Gastrocnemius medialis (tissue), 4 donors: Measurements from ENCODE around the gene CARF. TPM values are rescaled to one million over a fixed set of nuclear protein-coding genes. Genes with fewer than 3 reads are reported as not detected.

Experiments used
- ATAC-seq, 2 donors: fragments of 150-250 bp; one replicate each; pipeline ENCODE4 v1.9.1; 2016
- DNase-seq, 2 donors: peaks; one replicate each; pipeline ENCODE4 v3.0.0-alpha.2; 2019
- H3K27ac ChIP-seq, 4 donors: fragments of 200-600 bp; sonication (generic); 1 replicate in 1 of 4; 2 replicates in 3 of 4; pipeline ENCODE4 v1.5.1; 2016 to 2018; ENCODE audit warnings: mild to moderate bottlenecking in 2 of 4, moderate library complexity in 1 of 4
- H3K27me3 ChIP-seq, 3 donors: fragments of 200-600 bp; sonication (generic) in 2 of 3; 1 replicate in 1 of 3; 2 replicates in 2 of 3; pipeline versions ENCODE4 v1.5.1 to v1.6.0; 2016 to 2019; ENCODE audit warnings: mild to moderate bottlenecking in 1 of 3, moderate library complexity in 1 of 3
- H3K36me3 ChIP-seq, 2 donors: fragments of 200-600 bp; sonication (generic) in 1 of 2; one replicate each; pipeline ENCODE4 v1.5.1; 2017 to 2018
- H3K4me1 ChIP-seq, 2 donors: fragments of 200-600 bp; sonication (generic) in 1 of 2; one replicate each; pipeline ENCODE4 v1.5.1; 2016 to 2017; ENCODE audit warnings: mild to moderate bottlenecking in 2 of 2
- H3K4me3 ChIP-seq, 4 donors: fragments of 200-600 bp; sonication (generic) in 3 of 4; 1 replicate in 1 of 4; 2 replicates in 3 of 4; pipeline ENCODE4 v1.5.1; 2016 to 2019; ENCODE audit warnings: mild to moderate bottlenecking in 2 of 4
- H3K9me3 ChIP-seq, 3 donors: fragments of 200-600 bp; sonication (generic) in 2 of 3; 1 replicate in 1 of 3; 2 replicates in 2 of 3; pipeline ENCODE4 v1.5.1; 2016 to 2019
- POLR2A ChIP-seq, 2 donors: fragments of 450-650 bp; IDR thresholded peaks; one replicate each; pipeline ENCODE4 v1.6.1; 2017; ENCODE audit warnings: antibody characterized with exemption in 2 of 2, mild to moderate bottlenecking in 2 of 2, moderate library complexity in 2 of 2
- in situ Hi-C, 4 donors: fragments of 200-750 bp; cut with MboI; loops; one replicate each; pipeline versions ENCODE4 v1.15.0 to v1.8.0; 2017; ENCODE audit warnings: low sequenced_read_pairs in 4 of 4
- intact Hi-C: fragments of 100-400 bp; cut with DNase I; formaldehyde crosslinking; loops from one replicate; pipeline ENCODE4 v1.15.1; 2023; ENCODE audit warnings: low total_unique reads
- total RNA-seq, 4 donors: library from RNA; depleted of rRNA; stranded (reverse); fragments of >200 nt; gene quantifications; one replicate each; pipeline versions ENCODE4 v1.1.0 to v1.2.3, GENCODE V29; 2016
- TF ChIP-seq, protein P1 (sequence below), 5 experiments: fragments of 450-650 bp in 3 of 5; fragments of 200-600 bp in 2 of 5; sonication (generic) in 2 of 5; IDR thresholded peaks in 4 of 5; conservative IDR thresholded peaks in 1 of 5; 1 replicate in 4 of 5; 2 replicates in 1 of 5; pipeline ENCODE4 v1.5.1; 2016 to 2019; ENCODE audit warnings: antibody characterized with exemption in 5 of 5, mild to moderate bottlenecking in 3 of 5, moderate library complexity in 3 of 5

The CARF gene
- total RNA-seq, 4 donors from 2014 or later, result 2.2 to 12.2 (median 4.0) TPM

DNA sequence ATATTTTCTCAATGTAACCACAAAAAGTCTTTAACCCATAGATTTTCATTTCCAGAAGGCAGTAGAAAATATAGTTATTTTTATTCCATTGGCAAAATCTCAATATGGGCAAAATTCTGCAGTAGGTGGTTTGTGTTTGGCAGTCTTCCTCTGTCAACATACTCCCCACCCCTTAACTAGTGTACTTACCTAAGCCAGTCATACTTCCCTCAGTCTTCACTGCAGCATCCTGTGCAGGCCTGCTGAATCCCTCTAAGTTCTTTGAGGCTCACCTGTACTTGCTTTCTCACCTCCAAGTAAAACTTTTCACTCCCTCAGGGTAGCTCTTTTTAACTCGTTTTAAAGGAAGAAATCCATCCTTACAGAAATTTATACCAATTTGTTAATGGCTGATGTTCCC, 6.8 kb downstream of the CARF start:
- H3K27ac ChIP-seq, result no peak overlapping the region
- no peak for ATAC-seq
- in situ Hi-C loops, result loop anchor here in 1 of 4 donors (10.0 kb wide), 1 partner anchor 326 kb away; no protein-coding TSS in a partner anchor
- intact Hi-C loops, result no loop called here
- no peaks in the 10 kb centered on the region for H3K9me3 ChIP-seq
- H3K4me1 ChIP-seq, result peaks cover under 1 to 2% of the 10 kb centered on the region in 2 donors
- no peak overlapping the region for H3K4me3 ChIP-seq
- H3K36me3 ChIP-seq, result peaks cover 0 to 29% of the 10 kb centered on the region in 2 donors
- H3K27me3 ChIP-seq, result no peaks in the 10 kb centered on the region
- TF ChIP-seq, protein P1, sequence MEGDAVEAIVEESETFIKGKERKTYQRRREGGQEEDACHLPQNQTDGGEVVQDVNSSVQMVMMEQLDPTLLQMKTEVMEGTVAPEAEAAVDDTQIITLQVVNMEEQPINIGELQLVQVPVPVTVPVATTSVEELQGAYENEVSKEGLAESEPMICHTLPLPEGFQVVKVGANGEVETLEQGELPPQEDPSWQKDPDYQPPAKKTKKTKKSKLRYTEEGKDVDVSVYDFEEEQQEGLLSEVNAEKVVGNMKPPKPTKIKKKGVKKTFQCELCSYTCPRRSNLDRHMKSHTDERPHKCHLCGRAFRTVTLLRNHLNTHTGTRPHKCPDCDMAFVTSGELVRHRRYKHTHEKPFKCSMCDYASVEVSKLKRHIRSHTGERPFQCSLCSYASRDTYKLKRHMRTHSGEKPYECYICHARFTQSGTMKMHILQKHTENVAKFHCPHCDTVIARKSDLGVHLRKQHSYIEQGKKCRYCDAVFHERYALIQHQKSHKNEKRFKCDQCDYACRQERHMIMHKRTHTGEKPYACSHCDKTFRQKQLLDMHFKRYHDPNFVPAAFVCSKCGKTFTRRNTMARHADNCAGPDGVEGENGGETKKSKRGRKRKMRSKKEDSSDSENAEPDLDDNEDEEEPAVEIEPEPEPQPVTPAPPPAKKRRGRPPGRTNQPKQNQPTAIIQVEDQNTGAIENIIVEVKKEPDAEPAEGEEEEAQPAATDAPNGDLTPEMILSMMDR (IDR thresholded peaks at IDR 0.05 in 4 of 5, conservative IDR thresholded peaks at IDR 0.05 in 1 of 5), result no peak
- TF ChIP-seq POLR2A (IDR thresholded peaks at IDR 0.05), result no peak
- no peak for DNase-seq

GRCh38 chr2:202932425-202933138, 20.5 kb downstream of the CARF start:
- no peak for TF ChIP-seq POLR2A (IDR thresholded peaks at IDR 0.05)
- TF ChIP-seq, protein P1 (IDR thresholded peaks at IDR 0.05 in 4 of 5, conservative IDR thresholded peaks at IDR 0.05 in 1 of 5), result no peak
- in situ Hi-C loops, result no loop called here
- intact Hi-C loops, result no loop called here
- DNase-seq, result no peak
- Histone ChIP-seq H3K9me3 (no peaks in the 10 kb centered on the region), H3K36me3 (peaks cover 0 to 6% of the 10 kb centered on the region in 2 donors), H3K27me3 (no peaks in the 10 kb centered on the region), H3K4me1 (no peaks in the 10 kb centered on the region), H3K4me3 (no peak overlapping the region), H3K27ac (no peak overlapping the region)
- no peak for ATAC-seq

GRCh38 chr2:202933139-202933510, 21.1 kb downstream of the CARF start:
- in situ Hi-C loops, result no loop called here
- no peaks in the 10 kb centered on the region for H3K27me3 ChIP-seq
- no peaks in the 10 kb centered on the region for H3K4me1 ChIP-seq
- intact Hi-C loops, result no loop called here
- TF ChIP-seq, protein P1 (IDR thresholded peaks at IDR 0.05 in 4 of 5, conservative IDR thresholded peaks at IDR 0.05 in 1 of 5), result no peak
- TF ChIP-seq POLR2A (IDR thresholded peaks at IDR 0.05), result no peak
- peaks cover 0 to under 1% of the 10 kb centered on the region in 2 donors for H3K36me3 ChIP-seq
- ATAC-seq (no peak), DNase-seq (no peak)
- H3K27ac ChIP-seq, result no peak overlapping the region
- no peaks in the 10 kb centered on the region for H3K9me3 ChIP-seq
- no peak overlapping the region for H3K4me3 ChIP-seq

DNA sequence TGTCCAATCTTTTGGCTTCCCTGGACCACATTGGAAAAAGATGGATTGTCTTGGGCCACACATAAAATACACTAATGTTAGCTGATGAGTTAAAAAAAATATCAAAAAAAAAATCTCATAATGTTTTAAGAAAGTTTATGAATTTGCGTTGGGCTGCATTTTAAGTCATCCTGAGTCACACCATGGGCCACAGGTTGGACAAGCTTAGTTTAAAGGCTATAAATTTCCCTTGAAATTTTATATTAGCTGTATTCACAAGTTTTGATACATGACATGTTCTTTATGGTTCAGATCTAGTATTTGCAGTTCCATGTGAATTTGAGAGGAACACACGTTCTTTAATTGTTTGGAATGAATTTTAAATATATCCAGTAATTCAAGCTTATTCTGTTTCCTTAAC, 21.9 kb downstream of the CARF start:
- ATAC-seq (no peak), DNase-seq (no peak)
- no peaks in the 10 kb centered on the region for H3K27me3 ChIP-seq
- TF ChIP-seq, protein P1 (IDR thresholded peaks at IDR 0.05 in 4 of 5, conservative IDR thresholded peaks at IDR 0.05 in 1 of 5), result no peak
- no peak for TF ChIP-seq POLR2A (IDR thresholded peaks at IDR 0.05)
- no peak overlapping the region for H3K27ac ChIP-seq
- H3K36me3 ChIP-seq, result no peaks in the 10 kb centered on the region
- no peaks in the 10 kb centered on the region for H3K4me1 ChIP-seq
- intact Hi-C loops, result no loop called here
- H3K9me3 ChIP-seq, result no peaks in the 10 kb centered on the region
- in situ Hi-C loops, result no loop called here
- H3K4me3 ChIP-seq, result no peak overlapping the region
